Activated CD4-positive, alpha-beta T cell treated with anti-CD3 and anti-CD28 coated beads, Interleukin-2, amount 10 ng/mL, durations not matched to agents 24 days and 14 days (primary cell): ENCODE measurements around the gene CLIC3. TPM values are rescaled to one million over a fixed set of nuclear protein-coding genes. Genes with fewer than 3 reads are reported as not detected.
"Not testable (repeated sequence)": the region's sequence is repeated elsewhere in the genome, so short reads cannot be mapped to it uniquely, and the experiment has no call there.

Experiments used
- DNase-seq: peaks from one replicate; pipeline ENCODE4 v3.0.0; 2022
- H3K27ac Mint-ChIP-seq: one replicate; pipeline ENCODE4 v1.8.0; 2022; ENCODE audit warnings: mild to moderate bottlenecking, mixed read lengths
- H3K27me3 Mint-ChIP-seq: one replicate; pipeline ENCODE4 v1.8.0; 2022; ENCODE audit warnings: mixed read lengths
- H3K36me3 Mint-ChIP-seq: one replicate; pipeline ENCODE4 v1.8.0; 2022; ENCODE audit warnings: low read depth, mild to moderate bottlenecking, mixed read lengths
- H3K4me1 Mint-ChIP-seq: one replicate; pipeline ENCODE4 v1.8.0; 2021; ENCODE audit warnings: mixed read lengths
- H3K4me3 Mint-ChIP-seq: one replicate; pipeline ENCODE4 v1.8.0; 2022; ENCODE audit warnings: mild to moderate bottlenecking, moderate library complexity, mixed read lengths
- H3K9me3 Mint-ChIP-seq: one replicate; pipeline ENCODE4 v1.8.0; 2021; ENCODE audit warnings: mixed read lengths
- intact Hi-C: fragments of 100-400 bp; cut with micrococcal nuclease; formaldehyde crosslinking; loops from one replicate; pipeline ENCODE4 v1.15.1; 2023
- total RNA-seq: library from RNA; stranded (reverse); gene quantifications from 2 replicates; pipeline ENCODE4 v1.2.3, GENCODE V29; 2022

CLIC3 gene
- total RNA-seq, 1 donor from 2014 or later: not detected

DNA sequence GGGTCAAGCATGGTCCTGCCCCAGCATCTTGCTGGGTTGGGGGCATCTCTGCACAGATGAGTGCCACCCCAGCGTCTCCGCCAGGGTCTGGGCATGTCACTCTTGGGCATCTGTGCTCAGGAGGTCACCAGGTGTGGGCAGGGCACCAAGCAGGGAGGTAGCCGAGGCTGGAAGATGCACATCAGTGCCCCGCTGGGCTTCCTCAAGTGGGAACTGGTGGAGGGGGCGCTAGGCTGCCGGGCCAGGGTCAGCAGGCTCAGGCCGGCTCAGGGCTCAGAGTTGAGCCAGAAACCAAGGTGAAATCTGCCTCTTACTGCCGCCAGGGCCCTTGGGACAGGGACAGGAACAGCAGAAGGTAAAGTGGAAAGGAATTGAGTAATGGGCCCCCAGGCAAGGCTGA is 39.6 kb upstream of the CLIC3 start:
- H3K4me1 Mint-ChIP-seq: peaks cover 23% of the 10 kb centered on the region
- no peak overlapping the region for H3K4me3 Mint-ChIP-seq
- H3K36me3 Mint-ChIP-seq: peaks cover 2% of the 10 kb centered on the region
- no peak overlapping the region for H3K27ac Mint-ChIP-seq
- intact Hi-C loops: loop anchor here (1.0 to 2.0 kb wide), 2 partner anchors 43 to 249 kb away; partner anchors contain the start of gene PAXX
- no peaks in the 10 kb centered on the region for H3K9me3 Mint-ChIP-seq
- H3K27me3 Mint-ChIP-seq: peaks cover 2% of the 10 kb centered on the region
- DNase-seq: no peak

DNA sequence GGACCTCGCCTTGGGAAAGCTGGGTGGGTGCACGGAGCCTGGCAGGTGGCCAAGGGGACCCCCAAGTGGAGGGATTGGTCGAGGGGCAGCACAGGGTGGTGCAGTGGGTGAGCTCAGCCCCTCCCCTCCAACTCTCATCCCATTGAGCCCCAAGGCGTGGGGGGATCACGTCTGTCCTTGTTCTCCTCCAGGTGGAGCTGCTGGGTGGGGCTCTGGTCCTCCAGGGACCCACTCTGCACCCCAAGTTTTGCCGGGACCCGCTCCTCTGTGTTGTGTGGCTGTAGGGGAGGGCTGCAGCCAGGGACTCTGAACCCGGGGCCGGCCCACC is 39.1 kb upstream of the CLIC3 start:
- Mint-ChIP-seq H3K27me3 (peaks cover 2% of the 10 kb centered on the region), H3K4me3 (no peak overlapping the region)

DNA sequence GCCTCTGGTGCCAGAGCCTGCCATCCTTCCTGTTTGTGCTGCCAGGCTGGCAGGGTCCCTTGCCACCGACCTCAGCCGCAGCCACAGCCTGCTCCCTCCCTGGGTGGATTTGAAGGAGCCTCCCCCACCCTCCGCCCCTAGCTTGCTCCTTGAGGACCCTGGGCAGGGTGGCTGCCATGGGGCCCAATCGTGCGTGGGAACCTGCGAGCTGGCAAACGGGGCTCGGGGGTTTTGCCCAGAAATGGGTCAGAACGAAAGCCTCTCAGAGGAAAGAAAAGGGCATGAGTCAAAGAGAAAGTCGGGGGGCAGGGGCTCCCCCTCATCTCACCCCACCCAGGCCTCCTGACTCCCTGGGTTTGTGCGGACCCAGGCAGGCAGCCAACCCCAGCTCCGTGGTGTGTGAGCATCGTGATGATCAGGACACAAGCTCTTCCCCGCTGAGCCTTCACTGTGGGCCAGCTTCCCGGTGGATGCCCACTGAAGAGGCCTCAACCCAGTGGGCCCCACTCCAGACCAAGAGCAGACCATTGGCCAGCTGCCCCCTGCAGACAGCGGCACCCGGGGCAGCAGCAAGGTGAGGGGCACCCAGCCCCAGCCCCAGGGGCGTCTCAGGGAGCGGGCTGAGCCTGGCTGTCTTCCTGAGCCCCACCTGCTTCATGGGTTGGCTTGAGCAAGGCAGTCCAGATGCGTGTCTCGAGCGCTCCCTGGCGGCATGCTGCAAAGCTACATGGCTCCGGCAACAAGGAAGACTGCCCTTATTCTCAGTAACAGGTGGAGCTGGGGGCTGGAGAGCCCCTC is 38.5 kb upstream of the CLIC3 start:
- H3K4me3 Mint-ChIP-seq: peak overlapping the region; percentile 80
- peaks cover 2% of the 10 kb centered on the region for H3K27me3 Mint-ChIP-seq
- DNase-seq: peak; percentile 95
- peak overlapping the region; percentile 83 for H3K27ac Mint-ChIP-seq
- H3K4me1 Mint-ChIP-seq: peaks cover 31% of the 10 kb centered on the region
- intact Hi-C loops: loop anchor here (1.0 to 2.0 kb wide), 2 partner anchors 42 to 248 kb away; partner anchors contain the start of gene PAXX
- H3K9me3 Mint-ChIP-seq: no peaks in the 10 kb centered on the region
- H3K36me3 Mint-ChIP-seq: peaks cover 2% of the 10 kb centered on the region

More for the DNA sequence above, 39.1 kb upstream of the CLIC3 start:
- no peak for DNase-seq
- no peaks in the 10 kb centered on the region for H3K9me3 Mint-ChIP-seq
- intact Hi-C loops: loop anchor here (1.0 to 2.0 kb wide), 2 partner anchors 43 to 248 kb away; partner anchors contain the start of gene PAXX
- H3K36me3 Mint-ChIP-seq: peaks cover 2% of the 10 kb centered on the region
- H3K4me1 Mint-ChIP-seq: peaks cover 28% of the 10 kb centered on the region
- peak overlapping the region; percentile 83 for H3K27ac Mint-ChIP-seq

DNA sequence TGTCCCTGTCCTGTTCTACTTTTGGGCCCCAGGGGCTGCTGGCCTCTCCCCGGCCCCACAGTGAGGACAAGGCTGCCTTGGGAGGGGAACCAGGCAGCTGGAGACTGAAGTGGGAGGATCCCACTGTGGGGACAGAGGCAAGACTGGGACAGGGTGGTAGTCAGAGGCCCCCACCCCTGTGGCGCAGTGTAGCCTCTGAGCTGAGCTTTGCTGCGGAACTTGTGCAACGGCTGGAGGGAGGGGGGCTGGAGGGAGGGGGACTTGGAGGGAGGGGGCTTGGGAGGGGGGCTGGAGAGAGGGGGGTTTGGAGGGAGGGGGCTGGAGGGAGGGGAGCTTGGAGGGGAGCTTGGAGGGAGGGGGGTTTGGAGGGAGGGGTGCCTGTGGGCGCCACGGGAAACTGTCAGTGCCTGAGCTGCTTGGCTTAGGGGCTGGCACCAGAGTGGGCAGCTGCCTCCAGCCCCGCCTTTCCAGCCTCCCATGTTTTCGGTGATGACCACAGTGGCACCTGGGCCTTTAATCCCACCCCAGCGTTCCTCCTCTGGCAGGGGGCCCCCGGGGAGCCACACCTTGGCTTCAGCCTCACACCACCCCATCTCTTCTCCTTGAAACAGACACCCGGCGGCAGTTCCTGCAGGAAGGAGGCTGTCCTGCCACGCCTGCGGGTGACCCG is 37.8 kb upstream of the CLIC3 start:
- H3K4me1 Mint-ChIP-seq: peaks cover 37% of the 10 kb centered on the region
- H3K36me3 Mint-ChIP-seq: peaks cover 2% of the 10 kb centered on the region
- H3K9me3 Mint-ChIP-seq: no peaks in the 10 kb centered on the region
- H3K27ac Mint-ChIP-seq: peak overlapping the region; percentile 83
- H3K27me3 Mint-ChIP-seq: peaks cover 2% of the 10 kb centered on the region
- intact Hi-C loops: loop anchor here (2.0 kb wide), 1 partner anchor 41 kb away; the partner anchor contains the start of gene PAXX
- no peak for DNase-seq
- H3K4me3 Mint-ChIP-seq: peak overlapping the region; percentile 80

DNA sequence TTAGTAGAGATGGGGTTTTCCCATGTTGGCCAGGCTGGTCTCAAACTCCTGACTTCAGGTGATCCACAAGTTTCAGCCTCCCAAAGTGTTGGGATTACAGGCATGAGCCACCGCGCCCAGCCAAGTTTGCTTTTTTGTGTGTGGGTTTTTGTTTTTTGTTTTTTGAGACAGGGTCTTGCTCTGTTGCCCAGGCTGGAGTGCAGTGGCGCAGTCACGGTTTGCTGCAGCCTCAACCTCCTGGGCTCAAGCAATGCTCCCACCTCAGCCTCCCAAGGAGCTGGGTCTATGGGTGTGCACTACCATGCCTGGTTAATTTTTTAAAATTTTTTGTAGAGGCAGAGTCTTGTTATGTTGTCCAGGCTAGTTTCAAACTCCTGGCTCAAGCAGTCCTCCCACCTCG is 37.1 kb upstream of the CLIC3 start:
- H3K36me3 Mint-ChIP-seq, H3K9me3 Mint-ChIP-seq, DNase-seq, H3K4me3 Mint-ChIP-seq, H3K27me3 Mint-ChIP-seq, H3K27ac Mint-ChIP-seq, intact Hi-C loops: not testable (repeated sequence)
- peaks cover 41% of the 10 kb centered on the region for H3K4me1 Mint-ChIP-seq

DNA sequence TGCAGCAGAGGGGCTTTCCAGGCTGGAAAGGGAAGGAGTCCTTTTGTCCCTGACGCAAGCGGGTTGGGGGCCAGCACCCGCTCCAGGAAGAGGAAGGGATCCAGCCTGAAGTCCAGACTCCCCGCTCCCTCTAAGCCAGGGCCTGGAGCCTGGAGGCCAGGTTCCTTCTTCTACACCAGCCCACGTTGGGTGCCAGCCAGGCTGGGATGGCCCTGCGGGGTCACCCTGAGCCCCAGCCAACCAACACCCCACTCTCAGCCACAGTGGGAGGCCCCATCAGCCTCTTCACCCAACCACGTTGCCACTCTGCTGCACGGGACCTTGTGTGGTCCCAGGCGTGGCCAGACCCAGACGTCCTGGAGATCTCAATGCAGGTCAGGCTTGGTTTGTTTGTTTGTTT is 36.5 kb upstream of the CLIC3 start:
- H3K4me1 Mint-ChIP-seq: peaks cover 41% of the 10 kb centered on the region
- no peak for DNase-seq
- H3K9me3 Mint-ChIP-seq: no peaks in the 10 kb centered on the region
- H3K27me3 Mint-ChIP-seq: peaks cover 2% of the 10 kb centered on the region
- H3K36me3 Mint-ChIP-seq: no peaks in the 10 kb centered on the region
- H3K27ac Mint-ChIP-seq: no peak overlapping the region
- intact Hi-C loops: no loop called here
- no peak overlapping the region for H3K4me3 Mint-ChIP-seq

DNA sequence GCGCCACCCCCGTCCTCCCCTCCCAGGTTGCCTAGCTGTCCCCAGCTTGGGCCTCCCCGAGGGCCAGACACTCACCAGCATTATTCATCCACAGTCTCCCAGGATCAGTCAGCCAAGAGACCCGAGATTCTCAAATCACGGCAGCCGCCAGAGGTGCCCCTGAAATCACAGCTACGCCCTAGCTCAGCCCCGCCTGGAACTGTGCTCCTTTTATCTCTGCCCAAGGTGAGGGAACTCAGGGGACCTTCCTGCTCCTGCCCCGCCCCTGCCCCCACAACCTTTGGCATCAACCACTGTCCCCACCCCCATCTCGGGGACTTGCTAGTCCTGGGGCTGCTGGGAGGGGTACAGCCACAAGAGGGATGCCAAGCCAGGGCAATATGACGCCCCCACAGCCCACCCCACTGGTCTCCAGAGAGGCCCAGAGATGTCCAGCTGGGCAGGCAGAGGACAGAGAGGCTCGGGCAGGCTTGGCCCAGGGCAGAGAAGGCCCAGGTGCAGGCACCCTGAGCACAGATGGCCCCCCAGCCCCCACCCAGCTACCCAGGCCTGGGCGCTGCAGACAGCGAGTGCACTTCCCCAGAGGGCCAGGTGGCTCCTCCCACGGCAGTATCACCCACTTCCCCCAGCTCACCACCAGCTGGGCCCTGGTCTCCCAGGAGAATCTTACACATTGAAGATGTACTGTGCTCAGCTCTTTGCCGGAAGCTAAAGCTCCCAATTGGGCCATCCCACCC is 35.7 kb upstream of the CLIC3 start, which contains the start of gene FUT7:
FUT7 (minus strand) TSS at position 185 of the 737 bp plus-strand sequence; CDS start at position 88, 97 bp downstream.
- no peaks in the 10 kb centered on the region for H3K9me3 Mint-ChIP-seq
- H3K27me3 Mint-ChIP-seq: peaks cover 3% of the 10 kb centered on the region
- peak; percentile 69 for DNase-seq
- H3K36me3 Mint-ChIP-seq: no peaks in the 10 kb centered on the region
- H3K4me3 Mint-ChIP-seq: peak within 1 kb of the TSS; percentile 19
- peaks cover 44% of the 10 kb centered on the region for H3K4me1 Mint-ChIP-seq
- no peak within 1 kb of the TSS for H3K27ac Mint-ChIP-seq
- intact Hi-C loops: no loop called here

DNA sequence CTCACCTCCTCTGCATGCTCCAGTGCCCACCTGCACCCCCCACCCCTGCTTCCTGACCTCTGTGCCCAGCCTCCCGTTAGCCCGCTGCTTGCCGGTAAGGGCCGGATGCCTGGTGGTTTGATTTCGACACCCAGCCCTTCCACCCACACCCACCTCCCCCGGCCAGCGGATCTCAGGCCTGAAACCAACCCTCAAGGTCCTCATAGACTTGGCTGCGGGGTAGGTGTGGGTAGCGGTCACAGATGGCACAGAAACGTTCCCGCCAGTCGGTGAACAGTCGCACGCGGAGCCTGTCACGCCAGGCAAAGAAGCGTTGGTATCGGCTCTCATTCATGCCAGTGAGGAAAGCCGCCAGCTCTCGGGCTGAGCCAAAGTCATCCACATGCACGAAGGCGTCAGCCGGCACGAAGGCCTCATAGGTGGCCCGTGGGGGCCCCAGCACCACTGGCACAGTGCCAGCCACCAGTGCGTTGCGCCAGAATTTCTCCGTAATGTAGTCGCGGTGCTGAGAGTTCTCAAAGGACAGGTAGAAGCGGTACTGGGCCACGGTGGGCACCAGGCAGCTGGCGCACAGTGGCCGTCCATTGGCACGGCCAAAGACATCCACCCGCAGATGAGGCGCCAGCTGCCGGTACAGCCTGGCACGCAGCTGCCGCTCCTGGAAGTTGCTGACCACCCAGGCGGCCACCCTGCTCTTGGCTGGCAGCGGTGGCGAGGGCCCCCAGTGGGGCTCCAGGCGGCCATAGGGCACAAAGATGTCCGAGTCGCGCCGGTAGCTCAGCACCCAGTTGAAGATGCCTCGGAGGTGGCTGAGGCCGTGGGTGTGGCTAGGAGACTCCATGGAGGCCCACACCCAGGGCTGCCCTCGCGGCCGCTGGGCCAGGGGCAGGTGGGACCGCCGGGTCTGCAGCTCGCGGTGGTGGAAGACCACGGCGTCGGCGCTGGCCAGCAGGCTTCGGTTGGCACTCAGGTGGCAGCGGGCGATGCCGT is 34.5 kb upstream of the CLIC3 start:
- peak; percentile 74 for DNase-seq
- H3K27ac Mint-ChIP-seq: peak overlapping the region; percentile 29
- peak overlapping the region; percentile 49 for H3K4me3 Mint-ChIP-seq
- H3K9me3 Mint-ChIP-seq: no peaks in the 10 kb centered on the region
- H3K36me3 Mint-ChIP-seq: no peaks in the 10 kb centered on the region
- H3K27me3 Mint-ChIP-seq: peaks cover 3% of the 10 kb centered on the region
- H3K4me1 Mint-ChIP-seq: peaks cover 47% of the 10 kb centered on the region
- intact Hi-C loops: no loop called here

DNA sequence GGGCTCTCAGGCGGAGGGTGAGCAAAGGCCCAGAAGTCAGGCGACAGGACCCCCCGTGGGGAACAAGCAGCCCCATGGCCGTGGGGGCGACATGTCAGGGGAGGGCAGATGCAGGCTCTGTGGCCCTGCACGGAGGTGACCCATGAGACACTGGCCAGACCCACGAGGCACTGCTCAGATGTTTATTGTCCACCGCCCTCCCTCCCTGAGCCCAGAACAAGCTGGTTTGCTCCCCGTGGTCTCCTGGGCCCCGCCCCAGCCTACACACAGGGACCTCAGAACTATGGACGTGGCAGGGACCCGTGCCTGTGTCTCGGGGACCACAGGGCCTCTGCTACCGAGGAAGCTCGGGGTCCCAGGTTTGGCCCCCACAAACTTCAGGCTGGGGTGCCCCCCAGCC is 33.6 kb upstream of the CLIC3 start:
- Mint-ChIP-seq H3K27ac (peak overlapping the region; percentile 29), H3K27me3 (peaks cover 3% of the 10 kb centered on the region), H3K4me1 (peaks cover 44% of the 10 kb centered on the region), H3K36me3 (no peaks in the 10 kb centered on the region), H3K4me3 (peak overlapping the region; percentile 49), H3K9me3 (no peaks in the 10 kb centered on the region)
- intact Hi-C loops: no loop called here
- DNase-seq: no peak

DNA sequence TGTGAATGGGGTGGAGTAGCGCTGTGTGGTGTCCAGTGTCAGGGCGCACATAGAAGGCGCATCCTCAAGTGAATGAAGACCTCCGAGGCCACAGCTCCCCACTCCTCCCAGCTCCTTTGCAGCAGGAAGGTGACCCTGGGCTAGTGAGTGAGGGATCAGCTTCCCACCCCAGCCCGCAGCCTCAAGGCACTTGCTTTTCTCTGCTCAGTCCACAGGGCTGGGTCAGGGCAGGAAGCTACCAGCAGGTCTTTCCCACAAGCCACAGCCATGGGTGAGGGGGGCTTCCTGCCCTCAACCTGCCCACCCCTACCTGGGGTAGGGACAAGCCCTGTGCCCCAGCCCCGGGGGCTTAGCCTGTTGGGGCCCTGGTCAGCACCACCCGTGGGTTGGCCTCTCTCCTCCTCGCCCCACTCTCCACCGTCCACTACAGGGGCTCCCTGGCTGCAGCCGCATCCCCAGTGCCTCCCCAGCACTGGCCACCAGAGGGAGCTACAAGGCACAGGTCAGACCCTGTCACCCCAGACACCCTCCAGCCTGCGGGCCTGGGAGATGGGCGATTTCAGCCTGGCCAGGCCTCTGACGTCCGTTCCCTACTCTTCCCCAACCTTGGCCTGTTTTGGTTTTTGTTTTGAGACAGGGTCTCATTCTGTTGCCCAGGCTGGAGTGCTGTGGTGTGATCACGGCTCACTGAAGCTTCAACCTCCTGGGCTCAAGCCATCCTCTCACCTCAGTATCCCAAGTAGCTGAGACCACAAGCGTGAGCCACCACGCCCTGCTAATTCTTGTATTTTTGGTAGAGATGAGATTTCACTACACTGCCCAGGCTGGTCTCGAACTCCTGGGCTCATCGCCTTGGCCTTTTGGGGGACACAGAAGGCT is 32.9 kb upstream of the CLIC3 start:
- Mint-ChIP-seq H3K4me1 (peaks cover 37% of the 10 kb centered on the region), H3K27me3 (peaks cover 3% of the 10 kb centered on the region), H3K4me3 (peak overlapping the region; percentile 77), H3K27ac (peak overlapping the region; percentile 67), H3K9me3 (no peaks in the 10 kb centered on the region), H3K36me3 (no peaks in the 10 kb centered on the region)
- peak; percentile 92 for DNase-seq
- intact Hi-C loops: loop anchor here (2.0 kb wide), 1 partner anchor 36 kb away; no protein-coding TSS in a partner anchor

DNA sequence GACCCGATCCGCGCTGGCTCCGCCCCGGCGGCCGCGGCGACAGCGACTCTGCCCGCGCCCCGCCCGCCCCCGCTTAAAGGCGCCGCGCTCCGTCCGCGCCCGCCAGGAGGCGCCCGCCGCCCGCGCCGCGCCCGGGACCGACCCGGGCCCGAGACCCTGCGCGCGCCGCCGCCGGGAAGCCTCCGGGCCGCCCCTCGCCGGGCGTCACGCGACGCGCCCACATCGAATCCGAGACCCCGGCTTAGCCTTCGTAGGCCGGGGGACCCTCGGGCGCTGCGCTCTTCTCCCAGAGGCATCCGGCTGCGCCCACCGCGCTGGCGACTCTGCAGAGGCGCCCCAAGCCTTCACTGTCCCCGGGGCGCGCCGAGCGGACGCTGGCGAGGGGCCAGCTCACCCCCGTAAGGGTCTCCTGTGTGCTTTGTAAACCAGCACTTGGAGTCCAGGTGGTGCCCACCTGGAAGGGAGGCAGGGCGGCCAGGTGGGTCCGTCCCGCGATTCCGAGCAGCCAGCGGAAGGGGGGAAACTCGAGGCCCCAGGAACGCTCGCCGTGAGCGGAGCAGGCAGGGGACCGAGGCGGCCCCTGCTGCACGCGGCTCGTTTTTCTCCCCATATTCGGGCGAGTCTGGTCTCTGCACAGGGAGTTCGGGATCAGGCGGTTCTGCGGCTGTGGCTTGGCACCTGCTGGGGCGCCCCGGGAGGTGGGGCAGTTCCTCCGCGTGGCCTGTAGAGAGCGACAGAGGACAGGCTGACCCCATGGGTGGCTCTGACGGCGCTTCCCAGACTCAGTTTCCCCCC is 32.1 kb upstream of the CLIC3 start:
- Mint-ChIP-seq H3K27ac (peak overlapping the region; percentile 67), H3K36me3 (no peaks in the 10 kb centered on the region), H3K4me3 (peak overlapping the region; percentile 77), H3K4me1 (peaks cover 34% of the 10 kb centered on the region), H3K9me3 (no peaks in the 10 kb centered on the region), H3K27me3 (peaks cover 3% of the 10 kb centered on the region)
- DNase-seq: peak; percentile 93
- intact Hi-C loops: loop anchor here (2.0 kb wide), 1 partner anchor 36 kb away; no protein-coding TSS in a partner anchor
